Measurements from ENCODE around the gene SFSWAP. TPM values are rescaled to one million over a fixed set of nuclear protein-coding genes. Genes with fewer than 3 reads are reported as not detected.

The SFSWAP gene
- total and polyA plus RNA-seq, 2 experiments from 2014 or later = 21.4 to 25.1 TPM

GRCh38 chr12:131844656-131845055, 133.8 kb downstream of the SFSWAP start:
- H3K4me1 ChIP-seq (ENCODE audit: insufficient read depth) = no peaks in the 10 kb centered on the region
- H3K27ac ChIP-seq = no peak overlapping the region
- no peaks in the 10 kb centered on the region for H3K36me3 ChIP-seq (replicated peaks; ENCODE audit: insufficient read depth, low read depth)
- H3K9me2 ChIP-seq (replicated peaks; ENCODE audit: insufficient read depth) = no peaks in the 10 kb centered on the region
- no peak overlapping the region for H3K4me2 ChIP-seq
- H3K79me2 ChIP-seq = no peaks in the 10 kb centered on the region
- H2AFZ ChIP-seq = no peak overlapping the region
- no peak for DNase-seq (ENCODE audit: low spot score)
- H3K9me3 ChIP-seq (ENCODE audit: low read depth) = no peaks in the 10 kb centered on the region
- H3K27me3 ChIP-seq = no peaks in the 10 kb centered on the region
- H4K20me1 ChIP-seq (ENCODE audit: insufficient read depth, poor library complexity, severe bottlenecking) = no peaks in the 10 kb centered on the region
- H3K4me3 ChIP-seq = no peak overlapping the region
- 95% methylated on average over 25 of the region's 25 CpGs for WGBS (ENCODE audit: low lambda C conversion rate, missing lambda C conversion rate)
- TF ChIP-seq EZH2phosphoT487 (IDR thresholded peaks at IDR 0.05; ENCODE audit: low read depth, severe bottlenecking, unreplicated experiment) (no peak), CTCF (IDR thresholded peaks at IDR 0.05; ENCODE audit: poor library complexity) (no peak), EZH2 (IDR thresholded peaks at IDR 0.05; ENCODE audit: borderline replicate concordance) (no peak)

- H2AFZ ChIP-seq = no peak overlapping the region
These were observed 134.2 kb downstream of the SFSWAP start for GRCh38 chr12:131845121-131845520.

GRCh38 chr12:131847456-131847855, 136.6 kb downstream of the SFSWAP start:
- Histone ChIP-seq H3K4me2 (no peak overlapping the region), H3K4me3 (no peak overlapping the region), H3K36me3 (replicated peaks; ENCODE audit: insufficient read depth, low read depth) (no peaks in the 10 kb centered on the region), H3K79me2 (no peaks in the 10 kb centered on the region), H3K27me3 (no peaks in the 10 kb centered on the region), H3K27ac (no peak overlapping the region), H2AFZ (no peak overlapping the region), H3K9me2 (replicated peaks; ENCODE audit: insufficient read depth) (no peaks in the 10 kb centered on the region), H3K4me1 (ENCODE audit: insufficient read depth) (no peaks in the 10 kb centered on the region), H3K9me3 (ENCODE audit: low read depth) (no peaks in the 10 kb centered on the region), H4K20me1 (ENCODE audit: insufficient read depth, poor library complexity, severe bottlenecking) (no peaks in the 10 kb centered on the region)
- TF ChIP-seq EZH2 (IDR thresholded peaks at IDR 0.05; ENCODE audit: borderline replicate concordance) = no peak
- no peak for TF ChIP-seq EZH2phosphoT487 (IDR thresholded peaks at IDR 0.05; ENCODE audit: low read depth, severe bottlenecking, unreplicated experiment)
- TF ChIP-seq CTCF (IDR thresholded peaks at IDR 0.05; ENCODE audit: poor library complexity) = no peak
- WGBS (ENCODE audit: low lambda C conversion rate, missing lambda C conversion rate) = 94% methylated on average over 10 of the region's 10 CpGs
- DNase-seq (ENCODE audit: low spot score) = no peak

More at GRCh38 chr12:131845121-131845520, 134.2 kb downstream of the SFSWAP start:
- Histone ChIP-seq H3K4me3 (no peak overlapping the region), H3K4me1 (ENCODE audit: insufficient read depth) (no peaks in the 10 kb centered on the region), H3K36me3 (replicated peaks; ENCODE audit: insufficient read depth, low read depth) (no peaks in the 10 kb centered on the region), H3K4me2 (no peak overlapping the region), H4K20me1 (ENCODE audit: insufficient read depth, poor library complexity, severe bottlenecking) (no peaks in the 10 kb centered on the region), H3K27ac (no peak overlapping the region), H3K27me3 (no peaks in the 10 kb centered on the region), H3K79me2 (no peaks in the 10 kb centered on the region), H3K9me3 (ENCODE audit: low read depth) (no peaks in the 10 kb centered on the region), H3K9me2 (replicated peaks; ENCODE audit: insufficient read depth) (no peaks in the 10 kb centered on the region)
- DNase-seq (ENCODE audit: low spot score) = no peak
- 96% methylated on average over 27 of the region's 29 CpGs for WGBS (ENCODE audit: low lambda C conversion rate, missing lambda C conversion rate)
- no peak for TF ChIP-seq CTCF (IDR thresholded peaks at IDR 0.05; ENCODE audit: poor library complexity)
- no peak for TF ChIP-seq EZH2 (IDR thresholded peaks at IDR 0.05; ENCODE audit: borderline replicate concordance)
- TF ChIP-seq EZH2phosphoT487 (IDR thresholded peaks at IDR 0.05; ENCODE audit: low read depth, severe bottlenecking, unreplicated experiment) = no peak

GRCh38 chr12:131848753-131849152, 137.9 kb downstream of the SFSWAP start:
- Histone ChIP-seq H3K27me3 (no peaks in the 10 kb centered on the region), H3K9me2 (replicated peaks; ENCODE audit: insufficient read depth) (no peaks in the 10 kb centered on the region), H4K20me1 (ENCODE audit: insufficient read depth, poor library complexity, severe bottlenecking) (no peaks in the 10 kb centered on the region), H3K27ac (no peak overlapping the region), H2AFZ (no peak overlapping the region), H3K4me3 (no peak overlapping the region), H3K9me3 (ENCODE audit: low read depth) (no peaks in the 10 kb centered on the region), H3K4me1 (ENCODE audit: insufficient read depth) (no peaks in the 10 kb centered on the region), H3K36me3 (replicated peaks; ENCODE audit: insufficient read depth, low read depth) (no peaks in the 10 kb centered on the region), H3K4me2 (no peak overlapping the region), H3K79me2 (no peaks in the 10 kb centered on the region)
- no peak for DNase-seq (ENCODE audit: low spot score)
- TF ChIP-seq CTCF (IDR thresholded peaks at IDR 0.05; ENCODE audit: poor library complexity) (no peak), EZH2 (IDR thresholded peaks at IDR 0.05; ENCODE audit: borderline replicate concordance) (no peak), EZH2phosphoT487 (IDR thresholded peaks at IDR 0.05; ENCODE audit: low read depth, severe bottlenecking, unreplicated experiment) (no peak)
- 96% methylated on average over 24 of the region's 24 CpGs for WGBS (ENCODE audit: low lambda C conversion rate, missing lambda C conversion rate)

Measured in hepatocyte (in vitro differentiated cells).